Gastrocnemius medialis (tissue), 4 donors: Measurements from ENCODE around the gene SNAP47. TPM values are rescaled to one million over a fixed set of nuclear protein-coding genes. Genes with fewer than 3 reads are reported as not detected.

Experiments used
- ATAC-seq, 2 donors: fragments of 150-250 bp; one replicate each; pipeline ENCODE4 v1.9.1; 2016
- DNase-seq, 2 donors: peaks; one replicate each; pipeline ENCODE4 v3.0.0-alpha.2; 2019
- H3K27ac ChIP-seq, 4 donors: fragments of 200-600 bp; sonication (generic); 1 replicate in 1 of 4; 2 replicates in 3 of 4; pipeline ENCODE4 v1.5.1; 2016 to 2018; ENCODE audit warnings: mild to moderate bottlenecking in 2 of 4, moderate library complexity in 1 of 4
- H3K27me3 ChIP-seq, 3 donors: fragments of 200-600 bp; sonication (generic) in 2 of 3; 1 replicate in 1 of 3; 2 replicates in 2 of 3; pipeline versions ENCODE4 v1.5.1 to v1.6.0; 2016 to 2019; ENCODE audit warnings: mild to moderate bottlenecking in 1 of 3, moderate library complexity in 1 of 3
- H3K36me3 ChIP-seq, 2 donors: fragments of 200-600 bp; sonication (generic) in 1 of 2; one replicate each; pipeline ENCODE4 v1.5.1; 2017 to 2018
- H3K4me1 ChIP-seq, 2 donors: fragments of 200-600 bp; sonication (generic) in 1 of 2; one replicate each; pipeline ENCODE4 v1.5.1; 2016 to 2017; ENCODE audit warnings: mild to moderate bottlenecking in 2 of 2
- H3K4me3 ChIP-seq, 4 donors: fragments of 200-600 bp; sonication (generic) in 3 of 4; 1 replicate in 1 of 4; 2 replicates in 3 of 4; pipeline ENCODE4 v1.5.1; 2016 to 2019; ENCODE audit warnings: mild to moderate bottlenecking in 2 of 4
- H3K9me3 ChIP-seq, 3 donors: fragments of 200-600 bp; sonication (generic) in 2 of 3; 1 replicate in 1 of 3; 2 replicates in 2 of 3; pipeline ENCODE4 v1.5.1; 2016 to 2019
- CTCF ChIP-seq, 5 experiments: fragments of 450-650 bp in 3 of 5; fragments of 200-600 bp in 2 of 5; sonication (generic) in 2 of 5; IDR thresholded peaks in 4 of 5; conservative IDR thresholded peaks in 1 of 5; 1 replicate in 4 of 5; 2 replicates in 1 of 5; pipeline ENCODE4 v1.5.1; 2016 to 2019; ENCODE audit warnings: antibody characterized with exemption in 5 of 5, mild to moderate bottlenecking in 3 of 5, moderate library complexity in 3 of 5
- POLR2A ChIP-seq, 2 donors: fragments of 450-650 bp; IDR thresholded peaks; one replicate each; pipeline ENCODE4 v1.6.1; 2017; ENCODE audit warnings: antibody characterized with exemption in 2 of 2, mild to moderate bottlenecking in 2 of 2, moderate library complexity in 2 of 2
- in situ Hi-C, 4 donors: fragments of 200-750 bp; cut with MboI; loops; one replicate each; pipeline versions ENCODE4 v1.15.0 to v1.8.0; 2017; ENCODE audit warnings: low sequenced_read_pairs in 4 of 4
- intact Hi-C: fragments of 100-400 bp; cut with DNase I; formaldehyde crosslinking; loops from one replicate; pipeline ENCODE4 v1.15.1; 2023; ENCODE audit warnings: low total_unique reads
- total RNA-seq, 4 donors: library from RNA; depleted of rRNA; stranded (reverse); fragments of >200 nt; gene quantifications; one replicate each; pipeline versions ENCODE4 v1.1.0 to v1.2.3, GENCODE V29; 2016

SNAP47 gene
- total RNA-seq, 4 donors from 2014 or later = 30.2 to 42.7 (median 37.9) TPM

DNA sequence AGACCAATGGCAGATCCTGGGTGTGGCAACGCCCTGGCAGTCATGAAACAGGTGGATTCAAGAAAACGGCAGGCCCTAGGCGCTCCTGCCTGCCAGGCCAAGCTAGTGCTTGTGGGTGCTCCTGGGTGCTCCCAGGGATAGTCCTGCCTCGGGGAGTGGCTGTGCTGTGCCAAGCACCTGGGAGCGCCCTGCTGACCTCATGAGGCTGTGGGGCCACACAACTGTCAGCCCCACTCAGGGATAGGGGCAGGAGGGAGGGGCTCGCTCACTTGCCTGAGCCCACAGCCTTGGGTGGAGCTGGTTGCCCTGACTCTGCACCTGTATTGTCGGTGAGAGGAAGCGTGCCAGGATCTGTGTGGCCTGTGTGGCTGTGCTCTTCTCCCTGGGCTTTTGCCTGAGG is 9.4 kb downstream of the SNAP47 start:
- ATAC-seq (peak in 1 of 2 donors; percentile 17), DNase-seq (no peak)
- no peaks in the 10 kb centered on the region for H3K27me3 ChIP-seq
- peaks cover 0 to 14% of the 10 kb centered on the region in 2 donors for H3K36me3 ChIP-seq
- peaks cover 5 to 9% of the 10 kb centered on the region in 2 donors for H3K4me1 ChIP-seq
- no peak for TF ChIP-seq POLR2A (IDR thresholded peaks at IDR 0.05)
- TF ChIP-seq CTCF (IDR thresholded peaks at IDR 0.05 in 4 of 5, conservative IDR thresholded peaks at IDR 0.05 in 1 of 5) = no peak
- intact Hi-C loops = no loop called here
- in situ Hi-C loops = no loop called here
- no peaks in the 10 kb centered on the region for H3K9me3 ChIP-seq
- no peak overlapping the region for H3K27ac ChIP-seq
- no peak overlapping the region for H3K4me3 ChIP-seq

- TF ChIP-seq CTCF (IDR thresholded peaks at IDR 0.05 in 4 of 5, conservative IDR thresholded peaks at IDR 0.05 in 1 of 5) (no peak), POLR2A (IDR thresholded peaks at IDR 0.05) (no peak)
- Histone ChIP-seq H3K27me3 (no peaks in the 10 kb centered on the region), H3K36me3 (peaks cover 0 to 14% of the 10 kb centered on the region in 2 donors), H3K9me3 (no peaks in the 10 kb centered on the region), H3K4me1 (peaks cover 15 to 16% of the 10 kb centered on the region in 2 donors), H3K4me3 (no peak overlapping the region), H3K27ac (no peak overlapping the region)
- DNase-seq (no peak), ATAC-seq (no peak)
- in situ Hi-C loops = no loop called here
- intact Hi-C loops = no loop called here
These were observed 10.5 kb downstream of the SNAP47 start for GRCh38 chr1:227745568-227746265.

- H3K27ac ChIP-seq = no peak overlapping the region
- DNase-seq = no peak
- intact Hi-C loops (no loop called here), in situ Hi-C loops (no loop called here)
- no peaks in the 10 kb centered on the region for H3K9me3 ChIP-seq
- peaks cover 15 to 17% of the 10 kb centered on the region in 2 donors for H3K4me1 ChIP-seq
- peaks cover 0 to 14% of the 10 kb centered on the region in 2 donors for H3K36me3 ChIP-seq
- no peak overlapping the region for H3K4me3 ChIP-seq
- no peak for TF ChIP-seq CTCF (IDR thresholded peaks at IDR 0.05 in 4 of 5, conservative IDR thresholded peaks at IDR 0.05 in 1 of 5)
- TF ChIP-seq POLR2A (IDR thresholded peaks at IDR 0.05) = no peak
- ATAC-seq = no peak
- H3K27me3 ChIP-seq = no peaks in the 10 kb centered on the region
These were observed 11.4 kb downstream of the SNAP47 start for GRCh38 chr1:227746676-227747075.

DNA sequence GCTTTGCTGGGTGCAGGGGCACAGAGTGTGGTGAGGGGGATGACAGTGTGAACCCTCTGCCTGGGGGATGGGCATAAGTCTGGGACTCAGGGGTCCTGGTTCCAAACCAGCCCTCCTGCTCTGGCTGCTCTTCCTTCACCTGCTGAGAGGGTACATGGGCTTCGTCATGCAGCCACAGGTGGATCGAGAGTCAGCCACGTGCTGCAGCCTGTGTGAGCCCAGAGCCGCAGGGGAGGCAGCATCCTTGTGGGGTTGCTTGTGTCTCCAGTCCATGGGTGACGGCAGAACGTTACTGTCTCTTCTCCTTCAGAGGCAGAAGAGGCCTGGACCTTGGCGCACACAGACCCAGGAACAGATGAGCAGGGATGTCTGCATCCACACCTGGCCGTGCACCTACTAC is 12.1 kb downstream of the SNAP47 start:
- ATAC-seq = no peak

More for the DNA sequence above, 12.1 kb downstream of the SNAP47 start:
- Histone ChIP-seq H3K4me1 (peaks cover 15 to 17% of the 10 kb centered on the region in 2 donors), H3K27me3 (no peaks in the 10 kb centered on the region), H3K4me3 (no peak overlapping the region), H3K36me3 (peaks cover 0 to 14% of the 10 kb centered on the region in 2 donors), H3K9me3 (no peaks in the 10 kb centered on the region), H3K27ac (no peak overlapping the region)
- in situ Hi-C loops (no loop called here), intact Hi-C loops (no loop called here)
- no peak for TF ChIP-seq POLR2A (IDR thresholded peaks at IDR 0.05)
- no peak for TF ChIP-seq CTCF (IDR thresholded peaks at IDR 0.05 in 4 of 5, conservative IDR thresholded peaks at IDR 0.05 in 1 of 5)
- no peak for DNase-seq
